Fibroblast of the aortic adventitia (primary cell): ENCODE results near the gene RAD51AP2. TPM values are rescaled to one million over a fixed set of nuclear protein-coding genes. Genes with fewer than 3 reads are reported as not detected.

Experiments
- DNase-seq: peaks from one replicate; pipeline ENCODE4 v3.0.0-alpha.2; 2010; ENCODE audit warnings: low read depth
- H3K4me3 ChIP-seq: 2 replicates; pipeline ENCODE4 v1.5.1; 2011; ENCODE audit warnings: low read depth, mild to moderate bottlenecking, control low read depth, low read length, moderate library complexity
- CTCF ChIP-seq: IDR thresholded peaks from 2 replicates; pipeline ENCODE4 v1.5.1; 2011; ENCODE audit warnings: mild to moderate bottlenecking, low read length, control low read depth, inconsistent platforms; ENCODE audit not compliant: insufficient read depth
- total RNA-seq: library from RNA; depleted of rRNA; stranded (reverse); fragments of >200 nt; gene quantifications from 2 replicates; pipeline ENCODE4 v1.2.3, GENCODE V29; 2012; ENCODE audit warnings: low replicate concordance

Gene RAD51AP2
- total RNA-seq, 1 donor: 0.09 TPM

GRCh38 chr2:17520761-17521160 lies 2.5 kb upstream of the RAD51AP2 start:
- no peak overlapping the region for H3K4me3 ChIP-seq
- TF ChIP-seq CTCF: no peak
- DNase-seq: no peak

- H3K4me3 ChIP-seq: no peak overlapping the region
- DNase-seq: no peak
- TF ChIP-seq CTCF: no peak
Observed at GRCh38 chr2:17519486-17519885, 1.2 kb upstream of the RAD51AP2 start.

GRCh38 chr2:17517481-17518211 lies 594 bp downstream of the RAD51AP2 start:
- peak overlapping the region; percentile 63 for H3K4me3 ChIP-seq
- TF ChIP-seq CTCF: no peak
- peak; percentile 4 for DNase-seq

- no peak for TF ChIP-seq CTCF
- no peak for DNase-seq
- H3K4me3 ChIP-seq: no peak overlapping the region
Observed at GRCh38 chr2:17515652-17516051, 2.6 kb downstream of the RAD51AP2 start.

GRCh38 chr2:17506736-17507616 lies 11.3 kb downstream of the RAD51AP2 start:
- H3K4me3 ChIP-seq: no peak overlapping the region
- DNase-seq: no peak
- TF ChIP-seq CTCF: no peak

- no peak for TF ChIP-seq CTCF
- no peak overlapping the region for H3K4me3 ChIP-seq
- no peak for DNase-seq
Observed at GRCh38 chr2:17497718-17498117, 20.5 kb downstream of the RAD51AP2 start.
